ENCODE data around the gene SOCS6. TPM values are rescaled to one million over a fixed set of nuclear protein-coding genes. Genes with fewer than 3 reads are reported as not detected.

The SOCS6 gene
- total and polyA plus RNA-seq, 2 of the 13 experiments (the other 11 are each of a cell fraction or from before 2014, with no cell fraction given): 18.6 to 38.3 TPM

DNA sequence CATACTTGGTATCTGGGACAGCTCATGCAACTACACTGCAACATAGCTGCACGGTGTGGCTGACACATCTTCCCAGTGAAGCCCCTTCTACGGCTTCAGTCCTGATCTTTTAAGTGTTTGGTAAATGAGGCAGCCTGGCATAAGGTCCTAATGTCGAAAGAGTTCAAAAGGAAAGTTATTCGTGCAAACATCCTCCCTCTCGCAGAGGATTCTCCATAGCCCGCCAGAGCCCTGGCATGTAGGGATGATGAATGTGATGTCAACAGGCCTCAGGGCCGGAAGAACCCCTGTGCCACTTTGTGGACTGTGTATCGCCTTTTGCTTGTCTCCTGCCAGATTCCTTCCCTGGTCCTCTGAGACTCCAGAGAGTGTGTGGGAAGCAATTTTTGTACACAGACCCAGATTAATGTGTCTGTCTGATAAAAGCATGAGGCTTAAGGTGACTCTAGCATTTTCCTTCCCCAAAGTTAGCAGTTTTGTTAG, 88.5 kb downstream of the SOCS6 start (continued):
- TF ChIP-seq ZXDC (CRISPR knock-in tag; IDR thresholded peaks at IDR 0.05): no peak
- peak; percentile 53 for TF ChIP-seq CEBPG (CRISPR knock-in tag; IDR thresholded peaks at IDR 0.05)
- no peak; the same call in 1 of the 2 replicates for TF ChIP-seq MXD4 (CRISPR knock-in tag; IDR thresholded peaks at IDR 0.05)
- TF ChIP-seq FOXJ3 (CRISPR knock-in tag; IDR thresholded peaks at IDR 0.05; ENCODE audit: borderline replicate concordance): no peak
- TF ChIP-seq RELA (CRISPR knock-in tag; IDR thresholded peaks at IDR 0.05): no peak
- TF ChIP-seq ZSCAN29 (CRISPR knock-in tag; conservative IDR thresholded peaks at IDR 0.05): peak; percentile 60; the same call in 1 of the 2 replicates
- TF ChIP-seq, protein P1, sequence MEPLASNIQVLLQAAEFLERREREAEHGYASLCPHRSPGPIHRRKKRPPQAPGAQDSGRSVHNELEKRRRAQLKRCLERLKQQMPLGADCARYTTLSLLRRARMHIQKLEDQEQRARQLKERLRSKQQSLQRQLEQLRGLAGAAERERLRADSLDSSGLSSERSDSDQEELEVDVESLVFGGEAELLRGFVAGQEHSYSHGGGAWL (CRISPR knock-in tag; IDR thresholded peaks at IDR 0.05): no peak
- TF ChIP-seq ZBTB20 (CRISPR knock-in tag; IDR thresholded peaks at IDR 0.05; ENCODE audit: borderline replicate concordance, low read depth): peak; percentile 43; the same call in 1 of the 2 replicates
- TF ChIP-seq ZNF296 (CRISPR knock-in tag; conservative IDR thresholded peaks at IDR 0.05): no peak
- TF ChIP-seq ISL2 (CRISPR knock-in tag; IDR thresholded peaks at IDR 0.05): peak; percentile 28; the same call in 1 of the 2 replicates
- 0 out of 2 replicates have a peak, but pooled peaks have one; percentile 18 for TF ChIP-seq KLF6 (CRISPR knock-in tag; IDR thresholded peaks at IDR 0.05)
- TF ChIP-seq MTA3 (CRISPR knock-in tag; IDR thresholded peaks at IDR 0.05): no peak
- 0 out of 2 replicates have a peak, but pooled peaks have one; percentile 77 for TF ChIP-seq SSRP1 (CRISPR knock-in tag; IDR thresholded peaks at IDR 0.05)
- TF ChIP-seq MXI1 (IDR thresholded peaks at IDR 0.05; ENCODE audit: borderline replicate concordance, low read depth, low read length): peak; percentile 41; the same call in 1 of the 3 replicates
- peak; percentile 9; the same call in 1 of the 2 replicates for TF ChIP-seq GATA4 (IDR thresholded peaks at IDR 0.05; ENCODE audit: borderline replicate concordance, low read depth)
- no peak for TF ChIP-seq ZNF143 (CRISPR knock-in tag; IDR thresholded peaks at IDR 0.05)
- no peak for TF ChIP-seq LBX2 (CRISPR knock-in tag; IDR thresholded peaks at IDR 0.05; ENCODE audit: borderline replicate concordance)
- TF ChIP-seq HMG20B (CRISPR knock-in tag; conservative IDR thresholded peaks at IDR 0.05): no peak
- peak; percentile 66; the same call in 1 of the 2 replicates for TF ChIP-seq NCOA2 (CRISPR knock-in tag; IDR thresholded peaks at IDR 0.05)
- peak; percentile 81; the same call in 1 of the 2 replicates for TF ChIP-seq SALL1 (CRISPR knock-in tag; IDR thresholded peaks at IDR 0.05)
- no peak for TF ChIP-seq ELF4 (CRISPR knock-in tag; IDR thresholded peaks at IDR 0.05; ENCODE audit: borderline replicate concordance)
- no peak for TF ChIP-seq HIVEP1 (CRISPR knock-in tag; IDR thresholded peaks at IDR 0.05)
- TF ChIP-seq SP5 (CRISPR knock-in tag; IDR thresholded peaks at IDR 0.05; ENCODE audit: borderline replicate concordance, low read depth): peak; percentile 50
- TF ChIP-seq ZNF18 (CRISPR knock-in tag; IDR thresholded peaks at IDR 0.05; ENCODE audit: insufficient replicate concordance): no peak
- no peak for TF ChIP-seq SP2 (CRISPR knock-in tag; IDR thresholded peaks at IDR 0.05)
- no peak for TF ChIP-seq ZNF441 (CRISPR knock-in tag; IDR thresholded peaks at IDR 0.05; ENCODE audit: borderline replicate concordance)
- no peak for TF ChIP-seq FOXK2 (IDR thresholded peaks at IDR 0.05)
- TF ChIP-seq, protein P2, sequence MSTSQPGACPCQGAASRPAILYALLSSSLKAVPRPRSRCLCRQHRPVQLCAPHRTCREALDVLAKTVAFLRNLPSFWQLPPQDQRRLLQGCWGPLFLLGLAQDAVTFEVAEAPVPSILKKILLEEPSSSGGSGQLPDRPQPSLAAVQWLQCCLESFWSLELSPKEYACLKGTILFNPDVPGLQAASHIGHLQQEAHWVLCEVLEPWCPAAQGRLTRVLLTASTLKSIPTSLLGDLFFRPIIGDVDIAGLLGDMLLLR (CRISPR knock-in tag; IDR thresholded peaks at IDR 0.05): no peak

Data from HepG2 (cell line).